Daoy (cell line): Measurements from ENCODE around the gene RCN2. TPM values are rescaled to one million over a fixed set of nuclear protein-coding genes. Genes with fewer than 3 reads are reported as not detected.

Experiments
- DNase-seq: peaks from one replicate; pipeline ENCODE4 v3.0.0-alpha.2; 2015; ENCODE audit warnings: low read depth
- total RNA-seq: library from RNA; depleted of rRNA; stranded (reverse); fragments of >200 nt; shearing (Covaris generic); gene quantifications from 2 replicates; pipeline ENCODE4 v1.2.3, GENCODE V29; 2014; rRNA removed

Gene RCN2
- total RNA-seq, 1 experiment from 2014 or later: 79.7 TPM

DNA sequence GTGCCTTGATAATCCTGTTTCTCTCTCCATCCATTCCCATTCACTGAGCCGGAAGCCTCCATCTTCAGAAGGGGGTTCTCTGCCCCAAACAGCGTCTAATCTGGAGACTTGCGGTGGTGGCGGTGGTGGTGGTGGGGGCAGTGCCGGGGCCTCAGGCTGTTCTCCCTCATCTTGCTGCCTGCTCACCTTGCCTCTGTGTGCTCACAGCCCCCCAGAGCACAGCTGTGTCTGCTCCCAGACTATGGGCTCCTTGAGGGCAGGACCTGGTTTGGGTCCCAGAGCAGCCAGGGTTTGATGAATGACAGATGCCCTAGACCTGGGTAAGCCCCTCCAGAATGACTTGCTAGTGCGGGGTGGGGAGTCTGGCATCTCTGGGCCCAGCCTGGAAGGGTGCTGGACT lies 62.9 kb downstream of the RCN2 start:
- no peak for DNase-seq

DNA sequence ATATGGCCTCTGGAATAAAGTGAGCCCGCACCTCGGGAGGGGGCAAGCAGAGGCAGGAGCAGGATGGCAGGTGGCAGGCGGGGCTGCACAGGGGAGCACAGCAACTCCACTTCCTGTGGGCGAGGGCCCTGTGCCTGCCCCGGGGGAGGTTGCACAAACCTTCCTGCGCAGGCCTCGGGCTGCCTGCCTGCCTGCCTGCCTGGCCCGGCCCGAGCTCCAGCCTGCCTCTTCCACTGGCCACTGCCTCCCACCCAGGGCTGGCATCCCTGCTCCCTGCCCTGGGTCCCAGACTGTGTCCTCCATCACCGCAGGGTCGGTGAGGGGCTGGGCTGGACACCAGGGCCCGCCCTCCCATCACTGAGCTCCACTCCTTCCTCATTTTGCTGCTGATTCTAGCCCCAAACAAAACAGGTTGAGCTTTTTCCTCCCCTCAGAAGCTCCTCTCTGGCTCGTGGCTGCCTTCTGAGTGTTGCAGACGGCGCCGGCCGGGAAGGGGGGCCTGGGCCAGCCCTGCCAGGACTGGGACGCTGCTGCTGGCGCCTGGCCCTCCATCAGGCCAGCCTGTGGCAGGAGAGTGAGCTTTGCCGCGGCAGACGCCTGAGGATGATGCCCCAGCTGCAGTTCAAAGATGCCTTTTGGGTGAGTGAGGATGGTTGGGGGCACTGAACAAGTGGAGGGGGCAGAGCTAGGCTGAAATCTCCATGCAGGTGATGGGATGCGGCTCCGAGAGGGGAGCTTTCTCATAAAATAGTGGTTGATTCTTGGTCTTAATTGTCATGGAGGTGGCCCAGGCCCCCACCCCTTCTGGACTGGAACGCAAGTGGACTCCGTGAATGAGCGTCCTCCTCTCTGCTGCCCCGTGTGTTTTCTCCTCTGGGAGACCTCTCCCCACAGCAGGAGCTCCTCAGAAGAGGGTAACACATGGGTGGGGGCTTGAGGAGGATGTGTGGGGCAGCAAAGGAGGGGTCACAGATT lies 63.7 kb downstream of the RCN2 start, which contains the start of gene PSTPIP1:
PSTPIP1 (plus strand) TSS at position 156 of the 975 bp plus-strand sequence; CDS start at position 604, 448 bp downstream.
- no peak for DNase-seq

DNA sequence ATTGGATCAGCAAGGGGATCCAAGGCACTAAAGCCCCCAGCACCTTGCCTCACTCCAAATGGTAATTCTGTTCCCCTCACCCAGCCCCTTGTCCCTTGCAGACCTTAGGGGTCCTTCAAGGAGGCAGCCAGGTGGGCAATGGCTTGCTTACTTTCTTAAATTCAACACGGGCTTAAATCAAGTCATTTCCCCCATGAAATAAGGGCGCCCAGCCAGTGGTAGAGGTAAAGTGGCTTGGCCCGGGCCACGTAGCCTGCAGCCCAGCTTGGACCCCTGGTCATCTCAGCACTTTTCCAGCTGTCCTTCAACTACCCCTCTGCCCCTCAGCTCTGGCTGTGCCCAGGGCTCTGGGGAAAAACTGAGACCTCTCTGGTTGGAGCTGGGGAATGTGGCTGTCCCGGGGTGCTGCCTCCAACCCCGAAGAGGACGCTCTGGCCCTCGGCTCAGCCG lies 64.6 kb downstream of the RCN2 start:
- DNase-seq: no peak

DNA sequence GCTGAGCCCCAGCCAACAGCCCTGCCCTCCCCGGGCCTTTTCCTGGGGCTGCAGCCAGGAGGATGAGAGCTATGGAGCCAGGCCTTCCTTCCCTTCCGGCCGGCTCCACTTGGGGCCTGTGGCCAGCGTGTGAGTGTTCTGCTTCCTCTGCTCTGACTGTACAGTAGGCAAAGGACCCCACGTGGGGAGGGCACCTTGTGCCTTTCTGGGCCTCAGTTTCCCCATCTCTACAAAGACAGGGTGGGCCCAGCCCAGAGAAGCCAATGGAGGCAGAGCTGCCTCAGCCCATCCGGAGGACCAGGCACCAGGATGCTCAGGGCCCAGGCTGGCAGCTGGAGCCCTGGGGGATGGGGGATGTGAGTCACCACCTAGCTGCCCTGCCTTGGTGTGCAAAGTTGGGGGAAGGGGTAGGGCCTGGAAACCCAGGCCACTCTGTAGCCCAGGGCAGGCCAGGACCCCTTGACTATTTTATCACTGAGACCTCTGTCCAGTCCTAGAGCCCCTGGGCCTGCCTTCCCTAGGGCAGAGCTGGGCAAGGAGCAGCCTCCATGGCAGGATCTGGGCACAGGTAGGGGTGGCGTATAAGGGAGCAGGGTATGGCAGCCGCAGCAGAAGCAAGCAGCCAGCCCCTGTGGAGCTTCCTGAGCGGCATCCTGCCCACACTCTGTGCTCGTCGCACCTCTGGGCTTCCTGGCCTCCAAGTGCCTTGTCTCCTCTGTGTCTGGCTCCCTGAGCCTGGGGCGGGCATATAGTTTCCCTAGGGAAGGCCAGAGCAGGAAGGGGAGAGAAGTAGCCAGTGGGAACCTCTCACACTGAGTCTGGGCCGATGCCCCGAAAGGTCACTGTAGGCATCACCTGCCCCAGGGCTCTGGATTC lies 65.2 kb downstream of the RCN2 start:
- DNase-seq: peak; percentile 67

DNA sequence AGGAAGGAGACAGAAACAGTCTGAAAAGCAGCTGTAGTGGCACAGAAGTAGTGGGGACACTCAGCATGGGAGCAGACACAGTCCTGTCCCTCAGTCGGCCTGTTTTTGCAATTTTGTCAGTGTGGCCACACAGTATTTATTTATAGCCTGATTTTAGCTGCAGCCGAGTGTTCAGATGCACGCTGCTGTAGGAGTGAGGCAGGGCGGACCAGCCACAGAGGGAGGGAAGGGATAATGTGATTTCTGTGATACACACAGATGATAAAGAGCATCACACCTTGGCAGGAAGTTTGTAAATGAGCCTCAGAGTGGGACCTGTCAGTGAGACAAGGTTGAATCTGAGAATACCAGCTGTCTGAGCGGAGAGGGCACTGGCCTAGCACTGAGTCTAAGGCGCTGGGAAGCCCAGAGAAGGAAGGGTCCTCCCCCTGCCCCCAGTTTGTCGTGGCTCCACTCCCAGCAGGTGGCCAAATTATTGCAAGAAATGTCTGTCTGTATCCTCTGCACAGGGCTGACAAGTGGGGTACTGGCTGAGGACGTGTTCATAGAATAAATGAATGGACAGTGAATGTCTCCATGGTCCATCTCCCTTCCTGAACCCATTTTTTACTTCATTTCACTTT lies 67.2 kb downstream of the RCN2 start:
- DNase-seq: no peak

DNA sequence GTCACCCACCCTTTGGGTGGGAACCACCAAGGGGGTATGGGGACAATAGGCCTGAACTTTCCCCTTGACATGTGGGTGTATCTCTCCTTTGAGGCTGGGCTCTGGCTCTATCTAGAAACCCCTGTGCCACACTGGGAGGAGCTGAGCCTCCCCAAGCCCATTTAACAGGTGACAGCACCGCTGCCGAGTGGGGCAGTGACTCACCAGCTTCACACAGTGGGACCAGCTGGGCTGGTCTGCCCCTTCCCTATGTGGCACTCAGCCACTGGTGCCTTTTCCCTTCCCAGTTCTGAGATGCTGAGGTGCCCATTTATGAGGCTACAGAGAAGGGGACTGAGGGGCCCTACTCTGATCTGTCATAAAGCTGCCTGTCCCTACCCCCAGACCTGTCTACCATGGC lies 68.4 kb downstream of the RCN2 start:
- no peak for DNase-seq

DNA sequence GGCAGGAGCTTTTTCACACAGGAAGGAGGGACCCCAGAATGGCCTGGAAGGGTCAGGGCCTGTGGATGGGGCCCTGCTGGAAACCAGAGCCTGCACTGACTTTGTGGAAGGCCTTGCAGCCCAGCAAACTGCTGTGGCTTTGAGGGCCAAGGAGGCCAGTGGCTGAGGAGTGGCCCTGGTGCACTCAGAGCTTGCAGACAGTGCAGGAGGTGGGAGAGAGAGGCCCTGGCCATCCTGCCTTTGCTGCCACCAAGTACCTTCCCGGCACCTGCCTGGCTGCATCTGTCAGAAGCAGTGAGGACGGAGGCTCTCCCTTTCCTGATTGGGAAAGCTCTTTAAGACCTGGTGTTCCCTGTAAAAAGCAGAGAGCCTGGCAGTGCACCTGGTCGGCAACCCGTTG lies 69.8 kb downstream of the RCN2 start:
- no peak for DNase-seq

DNA sequence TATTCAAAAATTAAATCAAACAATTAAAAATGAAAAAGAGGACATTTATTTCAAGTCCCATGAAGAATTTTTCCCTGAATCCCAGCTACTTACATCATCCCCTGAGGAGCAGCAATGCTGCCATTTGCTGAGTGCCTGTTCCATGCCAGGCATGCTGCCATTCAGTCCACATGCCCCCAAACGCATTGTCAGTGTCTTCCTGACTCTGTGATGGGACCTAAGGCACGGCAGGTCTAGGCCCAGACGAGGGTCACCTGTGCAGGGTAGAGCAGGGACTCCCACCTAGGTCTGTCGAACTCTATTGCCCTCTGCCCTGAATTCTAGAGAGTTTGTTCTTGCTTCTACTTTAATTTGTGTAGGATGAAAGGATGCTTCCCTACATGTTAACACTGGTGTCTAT lies 70.4 kb downstream of the RCN2 start:
- DNase-seq: no peak

DNA sequence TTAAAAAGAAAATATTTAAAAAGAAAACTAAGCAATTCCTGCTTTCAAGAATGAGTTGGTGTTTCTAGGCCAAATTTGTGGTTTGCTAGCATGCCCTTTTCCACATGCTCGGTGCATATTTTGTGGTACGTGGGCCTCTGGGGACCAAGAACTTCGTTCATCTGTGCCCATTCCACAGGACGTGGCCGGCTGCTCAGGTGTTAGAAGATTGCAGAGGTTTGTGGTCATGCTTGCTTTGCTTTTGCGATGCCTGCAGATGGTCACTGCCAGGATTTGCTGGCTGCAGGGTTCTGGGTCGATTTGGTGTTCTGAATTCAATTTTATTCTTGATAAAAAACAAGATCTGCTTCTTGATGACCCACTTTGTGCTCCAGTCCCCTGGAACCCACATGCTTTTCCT lies 70.9 kb downstream of the RCN2 start:
- DNase-seq: no peak

DNA sequence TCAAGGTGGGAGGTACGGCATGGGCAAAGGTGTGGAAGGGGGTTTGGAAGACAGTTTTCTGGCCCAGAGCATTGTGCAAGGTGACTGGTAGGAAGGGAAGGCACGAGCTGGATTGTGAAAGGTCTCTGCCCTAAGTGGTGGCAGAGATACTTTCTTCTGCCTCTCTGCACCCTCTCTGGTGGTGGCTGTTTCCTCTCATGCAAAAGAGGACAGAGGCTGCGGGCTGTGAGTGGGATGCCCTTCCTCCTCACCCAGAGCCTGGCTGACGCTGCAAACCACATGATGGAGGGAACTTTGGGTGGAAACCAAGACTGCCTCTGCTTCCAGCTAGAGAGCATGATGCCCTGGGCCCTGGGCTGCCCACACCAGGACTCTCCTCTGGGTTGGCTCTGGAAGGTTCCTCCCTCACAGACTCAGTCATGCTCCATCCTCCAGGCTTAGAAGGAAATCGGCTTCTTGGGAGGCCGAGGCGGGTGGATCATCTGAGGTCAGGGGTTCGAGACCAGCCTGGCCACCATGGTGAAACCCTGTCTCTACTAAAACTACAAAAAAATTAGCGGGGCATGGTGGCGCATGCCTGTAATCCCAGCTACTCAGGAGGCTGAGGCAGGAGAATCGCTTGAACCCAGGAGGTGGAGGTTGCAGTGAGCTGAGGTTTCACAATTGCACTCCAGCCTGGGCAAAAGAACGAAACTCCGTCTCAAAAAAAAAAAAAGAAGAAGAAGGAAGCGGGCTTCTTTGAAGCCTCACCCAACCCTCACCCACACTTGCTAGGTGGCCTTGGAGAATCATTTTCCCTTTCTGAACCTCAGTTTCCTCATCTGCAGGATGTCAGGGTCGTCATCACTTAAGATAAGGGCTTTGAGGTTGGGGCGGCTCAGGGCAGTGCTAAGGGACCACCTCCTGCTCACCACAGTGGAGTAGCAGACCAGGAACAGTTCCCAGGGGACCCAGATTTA lies 71.7 kb downstream of the RCN2 start:
- no peak for DNase-seq

Other genes starting within 250 kb of the RCN2 start
- gene SCAPER, start 26.4 kb upstream of the RCN2 start, total RNA-seq: 5.7 and 8.8 TPM in 2 replicates
- gene PSTPIP1, start 63.4 kb downstream of the RCN2 start, total RNA-seq: 0.11 TPM in 1 of 2 replicates, not detected in the other
- 144 and 181 TPM in 2 replicates for gene TSPAN3, start 139.4 kb downstream of the RCN2 start, total RNA-seq